Body of pancreas (tissue), 4 donors: ENCODE results near the gene CD46.

Experiments
- POLR2A ChIP-seq, 3 donors: fragments of 450-650 bp; IDR thresholded peaks; one replicate each; pipeline ENCODE4 v1.6.1; 2016; ENCODE audit warnings: antibody characterized with exemption in 3 of 3, mild to moderate bottlenecking in 2 of 3
- TF ChIP-seq, protein P1 (sequence below), 7 experiments: fragments of 450-650 bp in 4 of 7; fragments of 200-600 bp in 3 of 7; sonication (generic) in 3 of 7; IDR thresholded peaks; one replicate each; pipeline ENCODE4 v1.5.1; 2016 to 2019; ENCODE audit warnings: antibody characterized with exemption in 7 of 7

GRCh38 chr1:207711285-207711684 lies 40.6 kb upstream of the CD46 start:
- no peak for TF ChIP-seq POLR2A (IDR thresholded peaks at IDR 0.05)
- TF ChIP-seq, protein P1, sequence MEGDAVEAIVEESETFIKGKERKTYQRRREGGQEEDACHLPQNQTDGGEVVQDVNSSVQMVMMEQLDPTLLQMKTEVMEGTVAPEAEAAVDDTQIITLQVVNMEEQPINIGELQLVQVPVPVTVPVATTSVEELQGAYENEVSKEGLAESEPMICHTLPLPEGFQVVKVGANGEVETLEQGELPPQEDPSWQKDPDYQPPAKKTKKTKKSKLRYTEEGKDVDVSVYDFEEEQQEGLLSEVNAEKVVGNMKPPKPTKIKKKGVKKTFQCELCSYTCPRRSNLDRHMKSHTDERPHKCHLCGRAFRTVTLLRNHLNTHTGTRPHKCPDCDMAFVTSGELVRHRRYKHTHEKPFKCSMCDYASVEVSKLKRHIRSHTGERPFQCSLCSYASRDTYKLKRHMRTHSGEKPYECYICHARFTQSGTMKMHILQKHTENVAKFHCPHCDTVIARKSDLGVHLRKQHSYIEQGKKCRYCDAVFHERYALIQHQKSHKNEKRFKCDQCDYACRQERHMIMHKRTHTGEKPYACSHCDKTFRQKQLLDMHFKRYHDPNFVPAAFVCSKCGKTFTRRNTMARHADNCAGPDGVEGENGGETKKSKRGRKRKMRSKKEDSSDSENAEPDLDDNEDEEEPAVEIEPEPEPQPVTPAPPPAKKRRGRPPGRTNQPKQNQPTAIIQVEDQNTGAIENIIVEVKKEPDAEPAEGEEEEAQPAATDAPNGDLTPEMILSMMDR (IDR thresholded peaks at IDR 0.05), result peak in 4 of 7 experiments; percentile 16 to 38 (median 23)
